ENCODE measurements around the gene NDUFA6.
"Not testable (repeated sequence)": the region's sequence is repeated elsewhere in the genome, so short reads cannot be mapped to it uniquely, and the experiment has no call there.

The NDUFA6 gene

DNA sequence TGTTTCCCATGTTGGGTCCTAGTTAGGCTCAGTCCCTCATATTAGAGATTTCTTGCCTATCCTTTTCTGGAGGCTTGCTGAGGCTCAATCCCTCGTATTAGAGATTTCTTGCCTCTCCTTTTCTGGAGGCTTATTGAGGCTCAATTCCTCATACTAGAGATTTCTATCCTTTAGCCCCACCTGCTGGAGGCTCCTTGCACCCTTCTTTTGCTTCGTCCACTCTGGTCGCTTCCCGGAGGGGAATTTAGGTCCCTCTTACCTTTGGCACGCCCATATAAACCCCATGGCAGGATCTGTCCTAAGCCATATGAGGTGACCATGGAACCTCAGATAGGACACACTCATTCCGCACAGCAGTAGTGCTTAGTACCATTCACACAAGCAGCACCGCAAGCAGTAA is 24.1 kb upstream of the NDUFA6 start:
- DNase-seq (ENCODE audit: low spot score), result peak; percentile 42

- peak; percentile 57 for DNase-seq (ENCODE audit: low spot score)
Observed at GRCh38 chr22:42112793-42113192, 22.2 kb upstream of the NDUFA6 start.

DNA sequence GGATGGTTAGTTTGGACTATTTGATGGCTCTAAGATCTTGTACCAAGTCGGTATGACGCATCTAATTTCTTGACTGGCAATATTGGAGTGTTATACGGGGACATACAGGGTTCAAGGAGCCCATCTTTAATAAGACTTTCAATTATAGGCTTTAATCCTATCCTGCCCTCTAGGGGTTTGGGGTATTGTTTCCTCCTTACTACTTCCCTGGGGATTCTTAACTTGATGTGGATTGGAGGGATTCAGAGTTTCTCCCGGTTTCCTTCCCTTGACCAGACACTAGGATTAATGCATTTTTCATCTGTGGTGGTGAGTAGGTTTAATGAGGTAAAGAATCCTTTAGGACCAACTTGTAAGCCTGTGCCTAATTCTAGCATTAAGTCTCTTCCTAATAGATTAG is 21.2 kb upstream of the NDUFA6 start:
- DNase-seq (ENCODE audit: low spot score), result no peak

- no peak for DNase-seq (ENCODE audit: low spot score)
Observed at GRCh38 chr22:42108848-42109247, 18.3 kb upstream of the NDUFA6 start.

DNA sequence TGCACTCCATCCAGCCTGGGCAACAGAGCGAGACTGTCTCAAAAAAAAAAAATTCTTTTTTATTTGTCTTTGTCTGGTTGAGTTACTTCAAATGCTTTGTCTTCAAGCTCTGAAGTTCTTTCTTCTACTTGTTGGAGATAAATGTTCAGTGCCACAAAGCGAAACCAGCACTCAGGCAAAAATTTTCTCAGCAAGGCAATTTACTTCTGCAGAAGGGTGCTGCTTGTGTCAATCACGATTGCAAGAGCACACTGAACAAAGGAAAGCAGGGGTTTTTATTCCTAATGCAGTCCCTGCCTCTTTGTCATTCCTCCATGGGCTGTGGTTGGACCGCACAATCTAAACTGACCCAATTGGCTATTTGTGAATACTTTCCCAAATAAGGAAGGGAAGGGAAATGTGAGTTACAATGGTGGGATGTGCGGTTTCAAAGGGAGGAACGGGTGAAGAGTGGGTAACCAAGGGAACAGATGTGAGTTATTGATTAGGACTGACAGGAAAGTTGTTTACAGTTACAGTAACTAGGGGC is 13.8 kb upstream of the NDUFA6 start:
- DNase-seq (ENCODE audit: low spot score), result not testable (repeated sequence)

GRCh38 chr22:42101199-42101598 is 10.6 kb upstream of the NDUFA6 start:
- DNase-seq (ENCODE audit: low spot score), result no peak

GRCh38 chr22:42091455-42091782 is 847 bp upstream of the NDUFA6 start:
- no peak for DNase-seq (ENCODE audit: low spot score)

- no peak for DNase-seq (ENCODE audit: low spot score)
Observed at GRCh38 chr22:42086051-42086450, 4.5 kb downstream of the NDUFA6 start.

- DNase-seq (ENCODE audit: low spot score), result no peak
Observed at GRCh38 chr22:42084874-42085273, 5.7 kb downstream of the NDUFA6 start.

DNA sequence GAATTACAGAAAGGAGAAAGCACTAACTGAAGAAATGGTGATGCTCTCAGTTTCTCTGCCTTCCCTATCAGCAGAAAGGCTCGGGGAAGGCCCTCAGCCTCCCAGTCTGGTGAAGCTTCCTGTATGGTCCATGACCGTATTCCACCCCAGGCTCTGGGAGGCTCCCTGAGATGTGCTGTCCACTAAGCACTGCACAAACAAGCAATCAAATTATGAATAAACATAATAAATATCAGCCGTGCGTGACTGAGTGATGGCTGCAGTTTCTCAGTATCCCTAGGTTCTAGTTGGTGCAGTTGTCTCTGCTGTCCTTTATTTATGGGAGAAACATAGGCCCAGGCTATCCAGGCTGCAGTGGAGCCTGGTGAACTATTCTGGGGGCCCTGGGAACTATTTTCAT is 7.5 kb downstream of the NDUFA6 start:
- DNase-seq (ENCODE audit: low spot score), result no peak

DNA sequence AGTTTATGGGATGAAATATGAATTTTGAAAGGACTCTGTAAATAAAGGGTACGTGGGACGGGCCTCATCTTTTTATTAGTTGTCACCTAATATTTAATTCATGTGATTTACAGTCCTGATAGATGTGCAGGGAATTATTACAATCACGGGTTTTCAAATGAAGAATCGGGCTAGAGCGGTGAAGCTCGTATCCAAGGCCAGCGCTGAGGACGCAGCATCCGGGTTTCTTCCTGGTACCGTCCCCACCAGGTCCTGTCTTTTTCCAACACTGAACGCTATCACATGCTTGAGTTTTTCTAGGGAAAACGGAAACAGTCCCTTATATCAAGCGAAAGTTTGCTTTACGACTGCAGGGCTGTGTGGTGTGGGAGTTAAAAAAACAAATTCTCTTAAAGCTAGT is 10.3 kb downstream of the NDUFA6 start:
- DNase-seq (ENCODE audit: low spot score), result no peak

- peak; percentile 99 for DNase-seq (ENCODE audit: low spot score)
Observed at GRCh38 chr22:42079319-42080251, 11.0 kb downstream of the NDUFA6 start, which contains the start of gene SMDT1. Gene SMDT1, plus strand, starts transcription at chr22:42079700. Its CDS starts 69 bp downstream, at chr22:42079769.

DNA sequence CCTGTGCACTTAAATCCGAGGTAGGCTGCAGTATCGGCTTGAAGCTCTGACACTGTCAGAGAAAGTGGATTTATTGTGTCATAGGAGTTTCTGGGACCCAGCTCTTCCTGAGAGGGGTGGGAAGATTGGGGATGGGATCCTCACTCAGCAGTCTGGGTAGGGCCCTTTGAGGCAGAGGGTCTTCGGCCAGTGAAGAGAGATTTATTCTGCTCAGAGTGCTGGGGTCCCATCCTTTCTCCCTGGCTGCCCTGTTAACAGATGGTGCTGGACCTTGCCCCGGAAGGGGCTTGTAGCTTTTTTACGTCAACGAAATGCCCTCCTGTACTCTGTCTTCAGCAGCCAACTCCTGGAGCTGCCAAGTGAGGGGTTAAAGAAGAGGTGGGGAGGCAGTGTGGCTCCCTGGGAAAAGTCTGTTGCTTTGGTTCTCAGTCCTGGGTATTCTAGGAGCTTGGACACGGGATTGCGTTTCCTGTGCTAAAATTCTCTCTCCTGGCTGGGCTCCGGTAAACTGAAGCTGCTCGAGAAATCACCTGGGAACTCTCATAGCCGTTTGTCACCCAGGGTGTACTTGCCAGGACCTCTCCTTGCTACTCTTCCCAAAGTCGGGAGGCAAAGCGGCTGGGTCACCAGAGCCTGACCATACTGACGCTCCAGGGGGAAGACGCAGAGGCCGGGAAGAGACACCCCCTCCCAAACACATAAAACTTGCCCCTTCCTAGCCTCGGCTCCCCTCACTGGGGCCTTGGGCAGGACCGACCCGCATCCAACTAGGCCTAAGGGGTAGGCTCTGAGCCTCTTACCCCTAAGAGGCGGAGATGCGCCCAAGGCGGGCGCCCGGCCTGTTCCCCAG is 11.9 kb downstream of the NDUFA6 start:
- no peak for DNase-seq (ENCODE audit: low spot score)

DNA sequence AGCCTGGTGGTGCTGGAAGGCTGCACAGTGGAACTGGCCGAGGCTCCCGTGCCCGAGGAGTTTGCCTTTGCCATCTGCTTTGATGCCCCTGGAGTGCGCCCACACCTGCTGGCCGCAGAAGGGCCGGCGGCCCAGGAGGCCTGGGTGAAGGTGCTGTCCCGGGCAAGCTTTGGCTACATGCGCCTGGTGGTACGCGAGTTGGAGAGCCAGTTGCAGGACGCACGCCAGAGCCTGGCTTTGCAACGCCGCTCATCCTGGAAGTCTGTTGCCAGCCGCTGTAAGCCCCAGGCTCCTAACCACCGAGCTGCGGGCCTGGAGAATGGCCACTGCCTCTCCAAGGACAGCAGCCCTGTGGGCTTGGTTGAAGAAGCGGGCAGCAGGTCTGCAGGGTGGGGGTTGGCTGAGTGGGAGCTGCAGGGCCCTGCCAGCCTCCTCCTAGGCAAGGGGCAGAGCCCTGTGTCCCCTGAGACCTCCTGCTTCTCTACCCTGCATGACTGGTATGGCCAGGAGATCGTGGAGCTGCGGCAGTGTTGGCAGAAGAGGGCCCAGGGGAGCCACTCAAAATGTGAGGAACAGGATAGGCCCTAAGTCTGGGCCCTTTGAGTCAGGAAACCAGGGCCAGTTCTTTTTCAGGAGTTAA is 13.0 kb downstream of the NDUFA6 start:
- DNase-seq (ENCODE audit: low spot score), result no peak

- no peak for DNase-seq (ENCODE audit: low spot score)
Observed at GRCh38 chr22:42076764-42077485, 13.6 kb downstream of the NDUFA6 start.

DNA sequence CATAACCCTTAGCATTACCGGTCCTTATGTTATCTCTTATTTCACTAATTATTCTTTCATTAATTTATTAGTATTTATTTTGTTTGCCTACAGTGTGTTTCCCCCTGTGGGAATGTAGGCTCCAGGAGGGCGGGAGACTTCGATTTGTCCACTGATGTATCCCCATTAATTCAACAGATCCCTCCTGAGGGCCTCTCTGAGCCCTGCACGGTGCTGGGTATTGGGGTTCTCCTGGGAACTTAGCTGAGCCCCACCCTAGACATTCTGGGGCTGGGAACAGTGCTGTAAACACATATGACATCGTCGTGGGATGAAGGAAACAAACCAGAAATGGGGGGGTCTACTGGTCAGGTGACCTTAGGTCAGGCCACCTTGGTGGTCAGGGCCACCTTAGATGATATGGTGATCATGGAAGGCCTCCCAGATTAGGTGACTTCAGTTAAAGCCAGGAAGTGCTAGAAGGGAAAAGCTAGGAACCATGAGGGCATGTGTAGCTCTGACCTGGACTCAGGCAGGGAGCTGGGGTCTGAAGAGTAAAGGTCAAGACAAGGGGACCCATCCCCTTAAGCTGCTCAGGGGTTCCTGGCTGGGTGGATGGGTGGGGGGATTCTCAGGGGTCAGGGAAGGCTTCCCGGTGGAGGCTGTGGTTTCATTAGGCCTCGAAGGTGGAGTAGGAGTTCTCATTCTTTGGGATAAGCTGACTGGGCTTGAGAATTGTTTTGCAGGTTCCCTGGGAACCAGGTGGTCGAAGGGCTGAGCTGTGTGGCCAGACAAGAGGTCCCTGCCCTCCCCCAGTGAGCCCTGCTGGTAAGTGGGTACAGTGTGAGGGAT is 15.5 kb downstream of the NDUFA6 start:
- DNase-seq (ENCODE audit: low spot score), result no peak

GRCh38 chr22:42074132-42074811 is 16.3 kb downstream of the NDUFA6 start, which contains the start of gene PHETA2:
Gene PHETA2, plus strand, starts transcription at chr22:42074248. Its CDS starts 3,046 bp downstream, at chr22:42077294.
- DNase-seq (ENCODE audit: low spot score), result no peak

DNA sequence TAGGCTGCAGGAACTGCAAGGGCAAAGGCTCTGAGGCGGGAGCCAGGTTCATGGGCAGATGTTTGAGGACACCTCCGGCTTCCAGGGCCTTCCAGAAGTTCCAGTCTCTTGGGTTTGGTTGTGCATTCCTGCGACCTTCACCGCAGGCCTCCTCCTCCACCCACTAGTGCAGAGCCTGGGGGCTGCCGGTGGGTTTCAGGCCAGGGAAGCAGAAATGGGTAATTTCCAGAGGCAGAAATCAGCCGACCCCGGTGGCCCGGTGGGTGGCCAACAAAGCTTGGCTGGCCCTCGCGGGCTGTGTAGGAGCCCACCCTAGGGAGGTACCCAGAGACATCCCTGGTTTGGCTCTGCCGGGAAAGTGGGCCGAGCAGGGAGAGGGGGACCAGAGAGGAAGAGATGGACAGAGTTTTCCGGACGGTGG is 16.9 kb downstream of the NDUFA6 start:
- DNase-seq (ENCODE audit: low spot score), result no peak

- peak; percentile 36 for DNase-seq (ENCODE audit: low spot score)
Observed at GRCh38 chr22:42072606-42073330, 17.8 kb downstream of the NDUFA6 start.

Data from SK-N-DZ (cell line).